Measurements from ENCODE around the gene ZFYVE9. TPM values are rescaled to one million over a fixed set of nuclear protein-coding genes. Genes with fewer than 3 reads are reported as not detected.

ZFYVE9 gene
- total RNA-seq, 1 experiment from 2014 or later: 11.4 TPM

- no peak overlapping the region for H3K4me3 ChIP-seq
- no peaks in the 10 kb centered on the region for H3K27me3 ChIP-seq (replicated peaks)
- H3K27ac ChIP-seq: no peak overlapping the region
- DNase-seq (ENCODE audit: low read depth in 1 of 2, low spot score in 2 of 2): no peak
- peaks cover 5% of the 10 kb centered on the region for H3K4me1 ChIP-seq (replicated peaks)
- no peaks in the 10 kb centered on the region for H3K36me3 ChIP-seq
- H3K9me3 ChIP-seq (replicated peaks): no peaks in the 10 kb centered on the region
These were observed 121.4 kb downstream of the ZFYVE9 start for GRCh38 chr1:52263153-52263910.

DNA sequence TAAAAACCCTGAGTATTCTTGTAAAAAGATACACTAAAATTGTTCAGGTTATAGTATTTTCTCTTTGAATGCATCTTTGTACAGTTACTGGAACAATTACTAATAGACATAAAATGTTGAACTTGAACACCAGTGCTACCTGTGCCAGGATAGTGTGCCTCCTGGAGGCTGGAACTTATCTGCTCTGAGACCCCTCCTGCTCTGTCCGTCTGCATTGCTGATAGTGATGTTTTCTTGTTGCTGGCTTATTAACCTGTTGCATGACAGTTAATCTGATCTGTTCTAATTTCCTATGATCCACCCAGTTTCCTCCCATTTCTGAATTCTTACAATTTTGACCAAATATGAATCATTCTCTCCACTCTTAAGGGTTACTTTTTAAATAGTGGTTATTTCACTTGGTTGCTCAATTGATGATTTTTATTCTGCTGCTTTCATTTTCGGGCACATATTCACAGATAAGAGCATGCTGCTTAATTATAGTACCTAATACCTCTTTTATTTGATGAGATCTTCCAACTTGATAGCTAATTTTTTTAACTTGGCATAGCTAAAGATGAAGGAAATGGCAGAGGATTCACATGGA lies 122.7 kb downstream of the ZFYVE9 start:
- Histone ChIP-seq H3K4me3 (no peak overlapping the region), H3K27me3 (replicated peaks) (no peaks in the 10 kb centered on the region), H3K9me3 (replicated peaks) (no peaks in the 10 kb centered on the region), H3K36me3 (no peaks in the 10 kb centered on the region), H3K27ac (no peak overlapping the region), H3K4me1 (replicated peaks) (peaks cover 5% of the 10 kb centered on the region)
- no peak for DNase-seq (ENCODE audit: low read depth in 1 of 2, low spot score in 2 of 2)

DNA sequence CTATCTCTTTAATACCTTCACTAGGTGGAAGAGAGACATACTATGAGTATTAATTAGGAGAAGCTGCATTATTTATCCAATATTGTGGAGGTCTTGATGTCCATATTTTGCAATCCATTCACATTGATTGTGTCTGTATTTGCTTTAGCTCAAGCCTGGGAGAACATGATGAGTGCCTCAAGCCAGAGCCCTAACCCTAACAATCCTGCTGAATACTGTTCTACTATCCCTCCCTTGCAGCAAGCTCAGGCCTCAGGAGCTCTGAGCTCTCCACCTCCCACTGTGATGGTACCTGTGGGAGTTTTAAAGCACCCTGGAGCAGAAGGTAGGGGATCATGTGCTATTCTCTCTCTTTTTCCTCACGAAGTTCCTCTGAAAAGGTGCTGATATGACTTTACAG lies 124.6 kb downstream of the ZFYVE9 start:
- Histone ChIP-seq H3K4me3 (no peak overlapping the region), H3K9me3 (replicated peaks) (no peaks in the 10 kb centered on the region), H3K4me1 (replicated peaks) (peaks cover 5% of the 10 kb centered on the region), H3K27ac (no peak overlapping the region), H3K27me3 (replicated peaks) (no peaks in the 10 kb centered on the region), H3K36me3 (no peaks in the 10 kb centered on the region)
- DNase-seq (ENCODE audit: low read depth in 1 of 2, low spot score in 2 of 2): no peak

DNA sequence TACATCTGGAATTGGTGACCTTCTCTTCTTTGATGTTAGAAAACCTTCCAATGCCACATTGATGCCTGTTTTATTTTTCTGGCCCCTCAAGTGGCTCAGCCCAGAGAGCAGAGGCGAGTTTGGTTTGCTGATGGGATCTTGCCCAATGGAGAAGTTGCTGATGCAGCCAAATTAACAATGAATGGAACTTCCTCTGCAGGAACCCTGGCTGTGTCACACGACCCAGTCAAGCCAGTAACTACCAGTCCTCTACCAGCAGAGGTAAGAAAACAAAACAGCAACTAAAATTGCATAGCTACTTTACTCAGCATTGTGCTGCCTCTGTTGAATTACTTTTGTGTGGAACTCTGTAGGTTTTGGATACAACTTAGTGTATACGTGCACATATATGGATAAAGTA lies 126.5 kb downstream of the ZFYVE9 start:
- no peak for DNase-seq (ENCODE audit: low read depth in 1 of 2, low spot score in 2 of 2)
- Histone ChIP-seq H3K9me3 (replicated peaks) (no peaks in the 10 kb centered on the region), H3K4me1 (replicated peaks) (peaks cover 1% of the 10 kb centered on the region), H3K4me3 (no peak overlapping the region), H3K27me3 (replicated peaks) (no peaks in the 10 kb centered on the region), H3K27ac (no peak overlapping the region), H3K36me3 (no peaks in the 10 kb centered on the region)

DNA sequence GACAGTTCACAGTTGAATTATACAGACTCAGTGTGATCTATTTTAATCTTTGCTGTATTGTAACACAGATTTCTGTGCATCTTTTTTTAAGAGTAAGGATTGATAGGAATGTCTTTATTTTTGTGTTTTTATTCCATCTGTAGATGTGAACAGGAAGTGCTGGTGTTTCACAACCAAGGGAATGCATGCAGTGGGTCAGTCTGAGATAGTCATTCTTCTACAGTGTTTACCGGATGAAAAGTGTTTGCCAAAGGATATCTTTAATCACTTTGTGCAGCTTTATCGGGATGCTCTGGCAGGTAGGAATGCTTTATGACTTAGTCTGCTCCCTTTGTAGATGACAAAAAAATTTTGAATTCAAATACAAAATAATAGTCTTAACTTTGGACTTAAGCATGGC lies 139.6 kb downstream of the ZFYVE9 start:
- no peaks in the 10 kb centered on the region for H3K9me3 ChIP-seq (replicated peaks)
- H3K27me3 ChIP-seq (replicated peaks): no peaks in the 10 kb centered on the region
- H3K4me3 ChIP-seq: no peak overlapping the region
- no peaks in the 10 kb centered on the region for H3K4me1 ChIP-seq (replicated peaks)
- no peaks in the 10 kb centered on the region; the same call in 1 of the 2 replicates for H3K36me3 ChIP-seq
- no peak overlapping the region for H3K27ac ChIP-seq
- DNase-seq (ENCODE audit: low read depth in 1 of 2, low spot score in 2 of 2): no peak

DNA sequence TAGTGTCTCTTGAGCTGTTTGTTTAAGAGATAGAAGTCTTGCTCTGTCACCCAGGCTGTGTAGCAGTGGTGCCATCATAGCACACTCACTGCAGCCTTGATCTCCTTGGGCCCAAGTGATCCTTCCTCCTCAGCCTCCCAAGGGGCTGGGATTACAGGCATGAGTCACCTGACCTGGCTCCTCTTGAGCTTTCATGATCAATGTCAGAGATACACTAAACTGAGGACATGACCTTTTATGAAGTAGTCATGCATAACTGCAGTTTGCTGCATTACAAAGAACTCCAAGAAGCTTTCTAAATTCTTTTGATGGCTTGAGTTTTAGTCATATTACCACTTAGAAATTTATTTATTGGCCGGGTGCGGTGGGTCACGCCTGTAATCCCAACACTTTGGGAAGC lies 146.4 kb downstream of the ZFYVE9 start:
- no peak for DNase-seq (ENCODE audit: low read depth in 1 of 2, low spot score in 2 of 2)

DNA sequence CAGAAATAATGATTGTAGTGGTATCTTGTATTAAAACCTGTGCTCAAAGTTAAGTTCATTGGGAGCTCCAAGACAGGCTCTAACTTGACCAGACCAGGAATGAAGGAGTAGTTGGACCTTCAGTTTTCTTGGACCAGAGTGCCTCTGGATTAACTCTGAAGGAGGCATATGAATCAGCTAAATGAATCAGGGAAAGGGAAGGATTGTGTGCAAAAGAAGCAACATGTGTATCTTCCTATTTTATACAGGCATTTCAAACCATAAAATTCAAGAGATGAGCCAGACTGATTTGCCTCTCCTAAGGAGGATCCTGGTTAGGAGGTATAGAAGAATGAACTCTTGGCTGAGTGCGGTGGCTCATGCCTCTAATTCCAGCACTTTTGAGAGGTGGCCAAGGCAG lies 152.7 kb downstream of the ZFYVE9 start:
- Histone ChIP-seq H3K27ac (no peak overlapping the region), H3K9me3 (replicated peaks) (no peaks in the 10 kb centered on the region), H3K4me3 (no peak overlapping the region), H3K36me3 (peaks cover 5% of the 10 kb centered on the region; the same call in 1 of the 2 replicates), H3K27me3 (replicated peaks) (no peaks in the 10 kb centered on the region), H3K4me1 (replicated peaks) (0 out of 2 replicates have a peak, but pooled peaks cover under 1% of the 10 kb centered on the region)
- no peak for DNase-seq (ENCODE audit: low read depth in 1 of 2, low spot score in 2 of 2)

More for the DNA sequence above, 146.4 kb downstream of the ZFYVE9 start:
- H3K4me3 ChIP-seq: no peak overlapping the region
- no peaks in the 10 kb centered on the region for H3K27me3 ChIP-seq (replicated peaks)
- no peak overlapping the region for H3K27ac ChIP-seq
- no peaks in the 10 kb centered on the region for H3K36me3 ChIP-seq
- no peaks in the 10 kb centered on the region for H3K9me3 ChIP-seq (replicated peaks)
- H3K4me1 ChIP-seq (replicated peaks): no peaks in the 10 kb centered on the region

- peak in 1 of 2 experiments; percentile 47 for DNase-seq (ENCODE audit: low read depth in 1 of 2, low spot score in 2 of 2)
These were observed 154.5 kb downstream of the ZFYVE9 start for GRCh38 chr1:52296345-52296744.

DNA sequence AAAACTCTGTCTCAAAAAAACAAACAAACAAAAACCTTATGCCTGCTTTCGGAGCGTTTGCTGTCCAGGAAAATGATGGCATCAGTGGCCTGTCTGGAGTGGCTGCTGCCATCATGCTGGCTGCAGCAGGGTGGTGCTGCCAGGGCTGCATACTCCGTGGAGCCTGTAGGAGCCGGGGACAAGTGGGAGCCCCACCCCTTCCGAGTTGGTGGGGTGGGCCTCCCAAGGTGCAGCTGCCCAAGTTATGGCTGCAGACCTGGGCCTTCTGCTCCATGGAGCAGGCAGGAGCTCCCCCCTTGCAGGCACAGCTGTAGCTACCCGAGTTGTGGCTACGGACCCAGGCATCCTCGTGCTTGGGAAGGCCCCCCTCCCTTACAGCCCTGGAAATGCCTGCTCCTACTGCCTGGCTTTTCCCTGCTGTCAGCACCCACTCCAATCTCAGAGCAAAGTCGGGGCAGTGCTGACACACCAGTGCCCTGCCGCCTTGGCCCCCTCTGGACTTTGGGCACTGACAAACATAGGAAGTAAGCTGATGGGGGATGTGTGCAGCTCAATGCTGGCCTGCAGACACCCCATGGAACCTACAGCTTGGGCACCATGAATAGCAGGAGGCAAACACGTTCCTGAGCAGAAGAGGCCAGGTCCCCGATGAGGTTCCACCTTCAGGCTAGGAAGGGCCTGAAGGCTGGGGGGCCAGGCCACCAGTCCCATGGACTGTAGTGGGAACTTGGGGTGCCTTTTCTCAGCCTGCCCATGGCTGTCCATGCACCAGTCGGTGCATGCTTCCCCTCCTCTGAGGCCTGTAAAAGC lies 163.7 kb downstream of the ZFYVE9 start:
- no peaks in the 10 kb centered on the region for H3K36me3 ChIP-seq
- DNase-seq (ENCODE audit: low read depth in 1 of 2, low spot score in 2 of 2): no peak
- H3K9me3 ChIP-seq (replicated peaks): no peaks in the 10 kb centered on the region
- no peaks in the 10 kb centered on the region for H3K27me3 ChIP-seq (replicated peaks)
- no peak overlapping the region for H3K4me3 ChIP-seq
- H3K4me1 ChIP-seq (replicated peaks): no peaks in the 10 kb centered on the region
- H3K27ac ChIP-seq: no peak overlapping the region

More at GRCh38 chr1:52296345-52296744, 154.5 kb downstream of the ZFYVE9 start:
- peaks cover 3% of the 10 kb centered on the region; the same call in 1 of the 2 replicates for H3K4me1 ChIP-seq (replicated peaks)
- no peaks in the 10 kb centered on the region for H3K27me3 ChIP-seq (replicated peaks)
- no peak overlapping the region for H3K4me3 ChIP-seq
- peaks cover 5% of the 10 kb centered on the region; the same call in 1 of the 2 replicates for H3K36me3 ChIP-seq
- H3K9me3 ChIP-seq (replicated peaks): no peaks in the 10 kb centered on the region
- H3K27ac ChIP-seq: no peak overlapping the region

- H3K4me3 ChIP-seq: no peak overlapping the region
- no peaks in the 10 kb centered on the region for H3K27me3 ChIP-seq (replicated peaks)
- H3K27ac ChIP-seq: no peak overlapping the region
- no peaks in the 10 kb centered on the region for H3K4me1 ChIP-seq (replicated peaks)
- no peaks in the 10 kb centered on the region for H3K9me3 ChIP-seq (replicated peaks)
- no peaks in the 10 kb centered on the region for H3K36me3 ChIP-seq
- DNase-seq (ENCODE audit: low read depth in 1 of 2, low spot score in 2 of 2): no peak
These were observed 164.5 kb downstream of the ZFYVE9 start for GRCh38 chr1:52306227-52307006.

DNA sequence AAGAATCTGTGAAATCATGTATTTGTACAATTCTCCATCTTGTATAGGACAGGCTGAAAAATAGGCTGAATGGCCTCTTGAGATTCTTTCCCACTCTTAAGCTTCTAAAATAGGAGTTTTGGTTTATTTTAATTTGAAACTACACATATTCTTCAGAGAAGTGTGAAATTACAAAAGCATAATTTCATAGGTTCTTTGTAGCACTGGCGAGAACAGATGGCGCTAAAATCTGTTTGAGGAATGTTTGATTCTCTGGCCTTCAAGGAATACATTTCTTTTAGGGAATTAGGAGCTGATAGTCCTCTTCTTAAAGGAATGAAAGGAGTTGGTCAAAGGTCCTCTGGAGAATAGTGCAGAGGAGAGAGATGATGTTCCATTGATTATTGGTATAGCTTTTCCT lies 179.2 kb downstream of the ZFYVE9 start:
- Histone ChIP-seq H3K27me3 (replicated peaks) (no peaks in the 10 kb centered on the region), H3K9me3 (replicated peaks) (no peaks in the 10 kb centered on the region), H3K4me3 (no peak overlapping the region), H3K27ac (no peak overlapping the region), H3K36me3 (no peaks in the 10 kb centered on the region), H3K4me1 (replicated peaks) (no peaks in the 10 kb centered on the region)
- DNase-seq (ENCODE audit: low read depth in 1 of 2, low spot score in 2 of 2): no peak

GRCh38 chr1:52323731-52324130 lies 181.8 kb downstream of the ZFYVE9 start:
- H3K4me3 ChIP-seq: no peak overlapping the region
- H3K27me3 ChIP-seq (replicated peaks): no peaks in the 10 kb centered on the region
- H3K36me3 ChIP-seq: no peaks in the 10 kb centered on the region
- no peaks in the 10 kb centered on the region for H3K4me1 ChIP-seq (replicated peaks)
- H3K9me3 ChIP-seq (replicated peaks): no peaks in the 10 kb centered on the region
- no peak overlapping the region for H3K27ac ChIP-seq
- DNase-seq (ENCODE audit: low read depth in 1 of 2, low spot score in 2 of 2): no peak

GRCh38 chr1:52325786-52326185 lies 183.9 kb downstream of the ZFYVE9 start:
- H3K27me3 ChIP-seq (replicated peaks): no peaks in the 10 kb centered on the region
- H3K27ac ChIP-seq: no peak overlapping the region
- H3K9me3 ChIP-seq (replicated peaks): no peaks in the 10 kb centered on the region
- no peaks in the 10 kb centered on the region for H3K36me3 ChIP-seq
- no peak for DNase-seq (ENCODE audit: low read depth in 1 of 2, low spot score in 2 of 2)
- H3K4me1 ChIP-seq (replicated peaks): no peaks in the 10 kb centered on the region
- H3K4me3 ChIP-seq: no peak overlapping the region
